T-cell (primary cell): ENCODE results near the gene USF2. TPM values are rescaled to one million over a fixed set of nuclear protein-coding genes. Genes with fewer than 3 reads are reported as not detected.

Experiments
- ATAC-seq, 4 experiments: fragments of 200-7000 bp in 3 of 4; fragments of 150-1000 bp in 1 of 4; cut with Tn5 transposase; replicated peaks in 1 of 4; 1 replicate in 3 of 4; 2 replicates in 1 of 4; pipeline ENCODE4 v1.10.0; 2021; ENCODE audit warnings: moderate library complexity in 3 of 4, mild to moderate bottlenecking in 2 of 4, moderate number of reproducible peaks in 1 of 4
- CTCF ChIA-PET, 2 donors: fragments of 300-600 bp; sonication (Branson Sonifier 250); formaldehyde crosslinking; loops; one replicate each; lab custom pipeline; 2022; ENCODE audit warnings: antibody characterized with exemption in 2 of 2; lab: Charles Lee
- POLR2A ChIA-PET, 2 donors: fragments of 300-600 bp; sonication (Branson Sonifier 250); formaldehyde crosslinking; loops; one replicate each; lab custom pipeline; 2022; ENCODE audit warnings: antibody characterized with exemption in 2 of 2; lab: Charles Lee
- DNase-seq, 35 experiments: peaks; one replicate each; pipeline versions ENCODE4 v3.0.0 to v3.0.0-alpha.2; 2013 to 2023
- H3K27ac ChIP-seq: one replicate; pipeline ENCODE4 v1.5.1; 2013; ENCODE audit warnings: low read length
- H3K27me3 ChIP-seq, 2 experiments: replicated peaks in 1 of 2; 1 replicate in 1 of 2; 2 replicates in 1 of 2; pipeline versions ENCODE4 v1.6.1 to v1.7.0; 2013; ENCODE audit warnings: low read length in 1 of 2, mixed read lengths in 1 of 2; ENCODE audit not compliant: control insufficient read depth in 2 of 2, insufficient read depth in 2 of 2; ENCODE audit errors: extremely low read depth in 1 of 2
- H3K36me3 ChIP-seq, 2 donors: 1 replicate in 1 of 2; 2 replicates in 1 of 2; pipeline versions ENCODE4 v1.6.1 to v1.7.0; 2013; ENCODE audit warnings: low read length in 1 of 2; ENCODE audit not compliant: control insufficient read depth in 2 of 2, insufficient read depth in 1 of 2; ENCODE audit errors: extremely low read depth in 1 of 2
- H3K4me1 ChIP-seq, 2 experiments: 1 replicate in 1 of 2; 2 replicates in 1 of 2; pipeline versions ENCODE4 v1.6.1 to v1.7.0; 2013; ENCODE audit warnings: low read length in 2 of 2, mixed read lengths in 1 of 2; ENCODE audit not compliant: insufficient read depth in 2 of 2, control insufficient read depth in 1 of 2; ENCODE audit errors: extremely low read depth in 1 of 2
- H3K4me3 ChIP-seq, 2 donors: 1 replicate in 1 of 2; 2 replicates in 1 of 2; pipeline versions ENCODE4 v1.5.1 to v1.7.0; 2013; ENCODE audit warnings: mild to moderate bottlenecking in 2 of 2, low read length in 1 of 2, moderate library complexity in 1 of 2; ENCODE audit not compliant: control insufficient read depth in 1 of 2; ENCODE audit errors: extremely low read depth in 1 of 2
- H3K9me3 ChIP-seq: 2 replicates; pipeline ENCODE4 v1.7.0; 2013
- H3K27ac Mint-ChIP-seq, 2 donors: one replicate each; pipeline ENCODE4 v1.8.0; 2020 to 2021; ENCODE audit warnings: mild to moderate bottlenecking in 2 of 2, mixed read lengths in 2 of 2
- H3K27me3 Mint-ChIP-seq, 2 donors: one replicate each; pipeline ENCODE4 v1.8.0; 2021 to 2022; ENCODE audit warnings: mixed read lengths in 2 of 2
- H3K36me3 Mint-ChIP-seq: one replicate; pipeline ENCODE4 v1.8.0; 2021; ENCODE audit warnings: mixed read lengths
- H3K4me1 Mint-ChIP-seq, 3 donors: one replicate each; pipeline ENCODE4 v1.8.0; 2020 to 2022; ENCODE audit warnings: mixed read lengths in 3 of 3, mild to moderate bottlenecking in 1 of 3
- H3K4me3 Mint-ChIP-seq, 3 donors: one replicate each; pipeline ENCODE4 v1.8.0; 2020 to 2022; ENCODE audit warnings: mild to moderate bottlenecking in 3 of 3, mixed read lengths in 3 of 3, moderate library complexity in 3 of 3
- H3K9me3 Mint-ChIP-seq, 3 donors: one replicate each; pipeline ENCODE4 v1.8.0; 2020 to 2022; ENCODE audit warnings: mixed read lengths in 3 of 3
- WGBS: methylation state at CpG from one replicate; pipeline ENCODE4 v1.1.5; 2013; ENCODE audit warnings: missing lambda C conversion rate; ENCODE audit not compliant: insufficient coverage; 5-methylcytosine and 5-hydroxymethylcytosine counted together
- total RNA-seq, 35 experiments: library from RNA in 6 of 35; stranded (reverse) in 6 of 35; fragments of 120-200 nt in 1 of 35; gene quantifications; one replicate each; pipeline versions ENCODE4 v1.2.1 to v1.2.4 and lab custom pipeline; 2013 to 2026

USF2 gene
- total RNA-seq, 5 donors from 2014 or later (not counting 1 experiment from before 2014, with no cell fraction given), result 207 to 255 (median 249) TPM

DNA sequence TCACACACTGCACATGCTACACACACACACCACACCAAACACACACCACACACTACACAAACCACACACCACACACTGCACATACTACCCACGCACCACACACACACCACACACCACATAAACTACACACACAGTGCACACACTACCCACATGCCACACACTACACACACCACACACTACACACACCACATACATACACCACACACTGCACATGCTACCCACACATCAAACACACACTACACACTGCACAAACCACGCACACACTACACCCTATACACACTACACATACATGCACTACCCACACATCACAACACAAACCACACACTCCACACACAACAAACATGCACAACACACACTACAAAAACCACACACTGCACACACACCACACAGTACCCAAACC is 29.2 kb downstream of the USF2 start:
- ATAC-seq (no peak), DNase-seq (no peak)
- Mint-ChIP-seq H3K4me3 (no peak overlapping the region), H3K9me3 (no peaks in the 10 kb centered on the region), H3K27ac (no peak overlapping the region), H3K36me3 (no peaks in the 10 kb centered on the region), H3K4me1 (peaks cover 0 to 8% (median 7%) of the 10 kb centered on the region in 3 donors), H3K27me3 (no peaks in the 10 kb centered on the region)
- ChIA-PET POLR2A (no interaction called here), CTCF (no interaction called here)
- no peak overlapping the region for H3K27ac ChIP-seq
- H3K4me3 ChIP-seq, result no peak overlapping the region
- H3K27me3 ChIP-seq, result peaks cover 0 to 11% of the 10 kb centered on the region in 2 experiments
- H3K36me3 ChIP-seq, result no peaks in the 10 kb centered on the region
- 100% methylated on average over 2 of the region's 2 CpGs for WGBS
- peaks cover 0 to 11% of the 10 kb centered on the region in 2 experiments for H3K4me1 ChIP-seq
- no peaks in the 10 kb centered on the region for H3K9me3 ChIP-seq

DNA sequence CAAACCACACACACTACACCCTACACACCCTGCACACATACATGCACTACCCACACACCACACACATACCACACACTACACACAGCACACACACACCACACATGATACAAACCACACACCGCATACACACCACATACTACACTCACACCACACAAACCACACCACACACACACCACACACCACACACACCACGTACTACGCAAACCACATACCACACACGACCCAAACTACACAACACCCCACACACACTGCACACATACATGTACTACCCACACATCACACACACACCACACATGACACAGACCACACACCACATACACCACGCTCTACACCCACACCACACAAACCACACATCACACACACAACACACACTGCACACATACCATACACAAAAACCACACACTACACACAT is 29.8 kb downstream of the USF2 start:
- POLR2A ChIA-PET, result no interaction called here
- Mint-ChIP-seq H3K4me1 (peaks cover 0 to 8% (median 7%) of the 10 kb centered on the region in 3 donors), H3K27me3 (no peaks in the 10 kb centered on the region), H3K4me3 (no peak overlapping the region), H3K9me3 (no peaks in the 10 kb centered on the region), H3K27ac (no peak overlapping the region), H3K36me3 (no peaks in the 10 kb centered on the region)
- CTCF ChIA-PET, result no interaction called here
- Histone ChIP-seq H3K9me3 (no peaks in the 10 kb centered on the region), H3K36me3 (no peaks in the 10 kb centered on the region), H3K4me1 (peaks cover 0 to 11% of the 10 kb centered on the region in 2 experiments), H3K27me3 (peaks cover 0 to 9% of the 10 kb centered on the region in 2 experiments), H3K27ac (no peak overlapping the region), H3K4me3 (no peak overlapping the region)
- WGBS, result 80% methylated on average over 5 of the region's 5 CpGs
- DNase-seq (no peak), ATAC-seq (no peak)

DNA sequence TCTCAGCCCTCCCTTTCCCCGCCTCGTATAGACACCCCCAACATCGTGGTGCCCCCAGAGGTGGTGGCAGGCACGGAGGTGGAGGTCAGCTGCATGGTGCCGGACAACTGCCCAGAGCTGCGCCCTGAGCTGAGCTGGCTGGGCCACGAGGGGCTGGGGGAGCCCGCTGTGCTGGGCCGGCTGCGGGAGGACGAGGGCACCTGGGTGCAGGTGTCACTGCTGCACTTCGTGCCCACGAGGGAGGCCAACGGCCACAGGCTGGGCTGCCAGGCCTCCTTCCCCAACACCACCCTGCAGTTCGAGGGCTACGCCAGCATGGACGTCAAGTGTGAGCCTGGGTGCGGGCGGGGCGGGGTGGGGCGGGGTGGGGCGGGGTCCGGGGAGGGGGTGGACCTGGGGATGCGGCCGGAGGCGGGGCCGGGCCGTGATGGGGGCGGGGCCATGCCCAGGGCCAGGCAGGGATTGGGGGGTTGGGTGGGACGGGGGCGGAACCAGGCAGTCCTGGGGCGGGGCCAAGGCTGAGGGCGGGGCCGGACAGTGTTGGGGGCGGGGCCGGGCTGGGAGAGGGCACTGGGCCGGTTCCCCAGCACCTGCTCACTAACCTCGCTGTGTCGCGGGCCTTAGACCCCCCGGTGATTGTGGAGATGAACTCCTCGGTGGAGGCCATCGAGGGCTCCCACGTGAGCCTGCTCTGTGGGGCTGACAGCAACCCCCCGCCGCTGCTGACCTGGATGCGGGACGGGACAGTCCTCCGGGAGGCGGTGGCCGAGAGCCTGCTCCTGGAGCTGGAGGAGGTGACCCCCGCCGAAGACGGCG is 31.0 kb downstream of the USF2 start:
- WGBS, result 85% methylated on average over 41 of the region's 55 CpGs
- Histone ChIP-seq H3K27me3 (peaks cover 0 to 7% of the 10 kb centered on the region in 2 experiments), H3K36me3 (no peaks in the 10 kb centered on the region), H3K4me3 (no peak overlapping the region), H3K4me1 (peaks cover 0 to 11% of the 10 kb centered on the region in 2 experiments), H3K9me3 (no peaks in the 10 kb centered on the region), H3K27ac (no peak overlapping the region)
- Mint-ChIP-seq H3K9me3 (no peaks in the 10 kb centered on the region), H3K27ac (no peak overlapping the region), H3K27me3 (no peaks in the 10 kb centered on the region), H3K36me3 (no peaks in the 10 kb centered on the region), H3K4me3 (no peak overlapping the region), H3K4me1 (peaks cover 0 to 8% (median 7%) of the 10 kb centered on the region in 3 donors)
- ChIA-PET CTCF (no interaction called here), POLR2A (no interaction called here)
- ATAC-seq (no peak), DNase-seq (peak in 2 of 35 experiments; percentile 14 to 24)

DNA sequence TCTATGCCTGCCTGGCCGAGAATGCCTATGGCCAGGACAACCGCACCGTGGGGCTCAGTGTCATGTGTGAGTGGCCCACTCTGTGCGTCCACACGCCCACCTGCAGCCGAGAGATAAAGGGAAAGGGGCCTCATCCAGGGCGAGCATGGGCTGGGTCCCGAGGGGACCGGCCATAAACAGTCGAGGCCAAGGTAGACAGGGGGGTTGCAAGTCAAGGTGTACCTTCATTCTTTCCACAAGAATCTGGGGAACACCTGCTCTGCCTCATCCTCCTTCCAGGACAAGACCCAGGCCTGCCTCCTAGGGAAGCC is 31.5 kb downstream of the USF2 start:
- Histone ChIP-seq H3K36me3 (no peaks in the 10 kb centered on the region), H3K27me3 (peaks cover 0 to 7% of the 10 kb centered on the region in 2 experiments), H3K4me3 (no peak overlapping the region), H3K9me3 (no peaks in the 10 kb centered on the region), H3K4me1 (peaks cover 0 to 11% of the 10 kb centered on the region in 2 experiments), H3K27ac (no peak overlapping the region)
- ATAC-seq (no peak), DNase-seq (no peak)
- Mint-ChIP-seq H3K27me3 (no peaks in the 10 kb centered on the region), H3K9me3 (no peaks in the 10 kb centered on the region), H3K36me3 (no peaks in the 10 kb centered on the region), H3K4me3 (no peak overlapping the region), H3K27ac (no peak overlapping the region), H3K4me1 (peaks cover 0 to 8% (median 7%) of the 10 kb centered on the region in 3 donors)
- POLR2A ChIA-PET, result no interaction called here
- CTCF ChIA-PET, result no interaction called here
- 95% methylated on average over 7 of the region's 10 CpGs for WGBS

DNA sequence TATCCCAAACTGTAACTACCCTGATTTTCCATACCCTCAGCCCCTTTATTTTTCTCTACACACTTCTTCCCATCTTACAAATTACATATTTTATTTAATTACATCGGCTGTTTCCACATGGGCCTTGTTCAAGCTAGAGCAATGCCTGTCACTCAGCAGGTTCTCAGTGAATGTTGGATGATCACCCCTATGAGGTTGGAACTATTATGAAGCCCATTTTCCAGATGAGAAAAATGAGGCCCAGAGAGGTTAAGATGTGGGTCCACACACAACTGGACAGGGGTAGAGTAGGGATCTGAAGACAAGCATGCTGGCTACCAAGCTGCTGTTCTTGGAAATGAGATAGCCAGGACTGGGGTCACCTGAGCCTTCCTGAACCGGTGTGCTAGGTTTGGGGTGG is 33.2 kb downstream of the USF2 start:
- WGBS, result no CpG with 5 or more reads among the region's 2 CpGs
- ATAC-seq, result no peak
- Mint-ChIP-seq H3K4me3 (no peak overlapping the region), H3K4me1 (no peaks in the 10 kb centered on the region), H3K36me3 (no peaks in the 10 kb centered on the region), H3K9me3 (no peaks in the 10 kb centered on the region), H3K27me3 (no peaks in the 10 kb centered on the region), H3K27ac (no peak overlapping the region)
- H3K36me3 ChIP-seq, result no peaks in the 10 kb centered on the region
- no peak overlapping the region for H3K4me3 ChIP-seq
- H3K4me1 ChIP-seq, result no peaks in the 10 kb centered on the region
- ChIA-PET CTCF (interaction anchor here in 1 of 2 donors (0.7 kb wide), 1 partner anchor 166 kb away, joined by 3 read pairs; no protein-coding TSS in a partner anchor), POLR2A (no interaction called here)
- no peak overlapping the region for H3K27ac ChIP-seq
- peaks cover 0 to 10% of the 10 kb centered on the region in 2 experiments for H3K27me3 ChIP-seq
- DNase-seq, result no peak
- H3K9me3 ChIP-seq, result no peaks in the 10 kb centered on the region

DNA sequence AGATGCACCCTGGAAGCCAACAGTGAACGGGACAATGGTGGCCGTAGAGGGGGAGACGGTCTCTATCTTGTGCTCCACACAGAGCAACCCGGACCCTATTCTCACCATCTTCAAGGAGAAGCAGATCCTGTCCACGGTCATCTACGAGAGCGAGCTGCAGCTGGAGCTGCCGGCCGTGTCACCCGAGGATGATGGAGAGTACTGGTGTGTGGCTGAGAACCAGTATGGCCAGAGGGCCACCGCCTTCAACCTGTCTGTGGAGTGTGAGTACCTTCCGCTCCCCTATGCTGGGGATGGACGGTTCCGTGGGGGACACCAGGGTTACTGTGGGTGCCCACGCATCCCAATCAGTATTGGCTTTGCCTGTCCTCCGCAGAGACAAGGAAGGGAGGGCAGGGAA is 33.7 kb downstream of the USF2 start:
- ChIA-PET CTCF (interaction anchor here in 1 of 2 donors (0.7 kb wide), 1 partner anchor 165 kb away, joined by 3 read pairs; no protein-coding TSS in a partner anchor), POLR2A (no interaction called here)
- no peaks in the 10 kb centered on the region for H3K36me3 ChIP-seq
- no peak overlapping the region for H3K27ac Mint-ChIP-seq
- no peaks in the 10 kb centered on the region for H3K4me1 Mint-ChIP-seq
- H3K9me3 Mint-ChIP-seq, result no peaks in the 10 kb centered on the region
- no peak overlapping the region for H3K27ac ChIP-seq
- no peaks in the 10 kb centered on the region for H3K36me3 Mint-ChIP-seq
- H3K4me1 ChIP-seq, result no peaks in the 10 kb centered on the region
- DNase-seq, result no peak
- no peak overlapping the region for H3K4me3 ChIP-seq
- H3K27me3 Mint-ChIP-seq, result no peaks in the 10 kb centered on the region
- no peak for ATAC-seq
- H3K27me3 ChIP-seq, result peaks cover 0 to 10% of the 10 kb centered on the region in 2 experiments
- no peak overlapping the region for H3K4me3 Mint-ChIP-seq
- H3K9me3 ChIP-seq, result no peaks in the 10 kb centered on the region
- 79% methylated on average over 10 of the region's 16 CpGs for WGBS
